GM12878 (cell line): ENCODE results near the gene OLFML3. TPM values are rescaled to one million over a fixed set of nuclear protein-coding genes. Genes with fewer than 3 reads are reported as not detected.

ENCODE experiments used
- ATAC-seq: fragments of 200-7000 bp; cut with Tn5 transposase; 3 replicates; pipeline ENCODE4 v1.9.1; 2020; ENCODE audit warnings: mild to moderate bottlenecking, moderate library complexity
- BruUV-seq: library from RNA; stranded (reverse); fragments of 400-500 nt; replicated peaks from 2 replicates; lab custom pipeline; 2021; lab: Mats Ljungman, UMichigan
- CTCF ChIA-PET: fragments of 300-600 bp; sonication (Branson Sonifier 250); formaldehyde crosslinking; extraction: SDS; loops from one replicate; lab custom pipeline; 2021; ENCODE audit warnings: inconsistent platforms; lab: Yijun Ruan, JAX
- POLR2A ChIA-PET: fragments of 350-600 bp; formaldehyde crosslinking; extraction: SDS; loops from one replicate; lab custom pipeline; 2021; ENCODE audit warnings: inconsistent platforms; lab: Charles Lee
- RAD21 ChIA-PET: fragments of 300-600 bp; sonication (Branson Sonifier 250); formaldehyde crosslinking; loops from one replicate; lab custom pipeline; 2023; ENCODE audit warnings: antibody characterized with exemption; ENCODE audit not compliant: unreplicated experiment; lab: Charles Lee
- SMC1A ChIA-PET: fragments of 300-600 bp; sonication (Branson Sonifier 250); formaldehyde crosslinking; loops from one replicate; lab custom pipeline; 2023; ENCODE audit not compliant: unreplicated experiment, uncharacterized antibody; lab: Charles Lee
- DNase-seq: peaks from one replicate; pipeline ENCODE4 v3.0.0-alpha.2; 2011; ENCODE audit warnings: low read depth, low spot score
- FAIRE-seq: peaks from 3 replicates; lab custom pipeline; 2011; peaks lifted over from hg19 to GRCh38; lab: Jason Lieb, UNC
- H2AFZ ChIP-seq: 2 replicates; pipeline ENCODE4 v1.6.0; 2011; ENCODE audit warnings: low read depth, low read length, control low read depth; ENCODE audit not compliant: control insufficient read depth
- H3K27ac ChIP-seq: 2 replicates; pipeline ENCODE4 v1.5.1; 2011; ENCODE audit warnings: control low read depth; ENCODE audit not compliant: control insufficient read depth, insufficient read depth
- H3K27me3 ChIP-seq, 2 experiments: replicated peaks in 1 of 2; 2 replicates each; pipeline versions ENCODE4 v1.6.0 to v1.6.1; 2011; ENCODE audit warnings: low read length in 1 of 2; ENCODE audit not compliant: control insufficient read depth in 2 of 2, insufficient read depth in 2 of 2
- H3K36me3 ChIP-seq, 2 experiments: 2 replicates each; pipeline ENCODE4 v1.5.1; 2011; ENCODE audit warnings: low read length in 1 of 2; ENCODE audit not compliant: control insufficient read depth in 2 of 2, insufficient read depth in 2 of 2
- H3K4me1 ChIP-seq: 2 replicates; pipeline ENCODE4 v1.6.1; 2011; ENCODE audit warnings: mild to moderate bottlenecking, low read length, moderate library complexity, mixed read lengths; ENCODE audit not compliant: control insufficient read depth, insufficient read depth
- H3K4me2 ChIP-seq: 2 replicates; pipeline ENCODE4 v1.6.0; 2011; ENCODE audit warnings: control low read depth; ENCODE audit not compliant: control insufficient read depth, insufficient read depth
- H3K4me3 ChIP-seq: fragments of 200-600 bp; sonication (generic); 2 replicates; pipeline ENCODE4 v1.5.1; 2016
- H3K79me2 ChIP-seq: 2 replicates; pipeline ENCODE4 v1.6.0; 2011; ENCODE audit warnings: low read length; ENCODE audit not compliant: control insufficient read depth, insufficient read depth
- H3K9ac ChIP-seq: 2 replicates; pipeline ENCODE4 v1.8.0; 2011; ENCODE audit warnings: low read length, control low read depth, mixed read lengths; ENCODE audit not compliant: control insufficient read depth, insufficient read depth
- H3K9me3 ChIP-seq: replicated peaks from 3 replicates; pipeline ENCODE4 v1.5.1; 2011; ENCODE audit warnings: mild to moderate bottlenecking, low read length; ENCODE audit not compliant: control insufficient read depth, insufficient read depth
- H4K20me1 ChIP-seq: 2 replicates; pipeline ENCODE4 v1.6.0; 2011; ENCODE audit not compliant: control insufficient read depth, insufficient read depth
- BACH1 ChIP-seq: fragments of 450-650 bp; IDR thresholded peaks from 2 replicates; pipeline ENCODE4 v1.6.1; 2017; ENCODE audit warnings: mild to moderate bottlenecking, borderline replicate concordance
- BCL11A ChIP-seq: IDR thresholded peaks from 2 replicates; pipeline ENCODE4 v1.6.1; 2011; ENCODE audit warnings: low read depth, low read length
- DPF2 ChIP-seq: fragments of 450-650 bp; IDR thresholded peaks from 2 replicates; pipeline ENCODE4 v1.6.1; 2017; ENCODE audit warnings: mild to moderate bottlenecking
- IKZF2 ChIP-seq, 2 experiments: fragments of 450-650 bp; IDR thresholded peaks; 2 replicates each; pipeline ENCODE4 v1.6.1; 2017; ENCODE audit warnings: mild to moderate bottlenecking in 2 of 2, moderate library complexity in 2 of 2
- NFXL1 ChIP-seq: fragments of 450-650 bp; IDR thresholded peaks from 2 replicates; pipeline ENCODE4 v1.6.1; 2017; ENCODE audit warnings: antibody characterized with exemption, mild to moderate bottlenecking, borderline replicate concordance
- NR2C2 ChIP-seq: IDR thresholded peaks from 2 replicates; pipeline ENCODE4 v1.6.1; 2011; ENCODE audit warnings: borderline replicate concordance, low read depth; ENCODE audit not compliant: control insufficient read depth, insufficient read length
- SMAD5 ChIP-seq: IDR thresholded peaks from 2 replicates; pipeline ENCODE4 v1.6.1; 2016; ENCODE audit warnings: antibody characterized with exemption, low read depth
- ZNF207 ChIP-seq: fragments of 450-650 bp; IDR thresholded peaks from 2 replicates; pipeline ENCODE4 v1.6.1; 2014; ENCODE audit warnings: antibody characterized with exemption, mild to moderate bottlenecking, borderline replicate concordance
- WGBS: methylation state at CpG from one replicate; pipeline ENCODE4 v1.1.6; 2016; ENCODE audit warnings: low lambda C conversion rate; ENCODE audit not compliant: insufficient replicate concordance, insufficient coverage; ENCODE audit errors: missing lambda C conversion rate; 5-methylcytosine and 5-hydroxymethylcytosine counted together
- in situ Hi-C: fragments of 300-500 bp; cut with MboI; formaldehyde crosslinking; loops from 9 replicates; pipeline ENCODE4 v1.14.3; 2018; ENCODE audit warnings: mixed read lengths
- intact Hi-C: fragments of 100-400 bp; cut with micrococcal nuclease; formaldehyde crosslinking; loops from one replicate; pipeline ENCODE4 v1.14.2; 2022; ENCODE audit not compliant: unreplicated experiment
- polyA plus RNA-seq, 11 experiments: library from polyadenylated mRNA; depleted of rRNA in 4 of 11; unstranded in 6 of 11; stranded (reverse) in 5 of 11; fragments of >200 nt; fragmentation: Nextera tagmentation in 4 of 11; fragmentation: Illumina TruSeq in 1 of 11; extraction: Ambion mirVana in 4 of 11; extraction: Trizol in 1 of 11; gene quantifications; 1 replicate in 1 of 11; 2 replicates in 10 of 11; pipeline versions ENCODE4 v1.2.1 to v1.2.3, GENCODE V29; 2011 to 2016; ENCODE audit warnings: inconsistent platforms in 2 of 11, missing spikeins in 2 of 11, low read depth in 1 of 11
- total RNA-seq, 4 experiments: library from RNA; depleted of rRNA in 3 of 4; stranded (reverse); fragments of >200 nt in 3 of 4; fragmentation: Illumina TruSeq in 1 of 4; extraction: Trizol in 1 of 4; gene quantifications; 2 replicates each; pipeline versions ENCODE4 v1.2.1 to v1.2.3, GENCODE V29; 2013 to 2021
- TF ChIP-seq, protein P1 (sequence below): fragments of 450-650 bp; formaldehyde crosslinking; IDR thresholded peaks from 2 replicates; pipeline ENCODE4 v1.4.0; 2022; ENCODE audit warnings: mild to moderate bottlenecking, moderate library complexity
- TF ChIP-seq, protein P2 (sequence below): IDR thresholded peaks from 2 replicates; pipeline ENCODE4 v1.6.1; 2012; ENCODE audit warnings: low read depth, low read length, improper control_type of control experiment
- TF ChIP-seq, protein P3 (sequence below): IDR thresholded peaks from 2 replicates; pipeline ENCODE4 v1.6.1; 2011; ENCODE audit warnings: low read depth, mild to moderate bottlenecking, low read length, moderate library complexity, borderline replicate concordance; ENCODE audit errors: extremely low read depth
- TF ChIP-seq, protein P4 (sequence below): fragments of 450-650 bp; IDR thresholded peaks from 2 replicates; pipeline ENCODE4 v1.6.1; 2017; ENCODE audit warnings: antibody characterized with exemption, mild to moderate bottlenecking, moderate library complexity
- TF ChIP-seq, protein P5 (sequence below): fragments of 450-650 bp; IDR thresholded peaks from 2 replicates; pipeline ENCODE4 v1.6.1; 2016; ENCODE audit warnings: mild to moderate bottlenecking

Gene OLFML3
- total and polyA plus RNA-seq, 10 of the 15 experiments (the other 5 are each of a cell fraction or from before 2014, with no cell fraction given) = 0.03 TPM; not detected in 9

DNA sequence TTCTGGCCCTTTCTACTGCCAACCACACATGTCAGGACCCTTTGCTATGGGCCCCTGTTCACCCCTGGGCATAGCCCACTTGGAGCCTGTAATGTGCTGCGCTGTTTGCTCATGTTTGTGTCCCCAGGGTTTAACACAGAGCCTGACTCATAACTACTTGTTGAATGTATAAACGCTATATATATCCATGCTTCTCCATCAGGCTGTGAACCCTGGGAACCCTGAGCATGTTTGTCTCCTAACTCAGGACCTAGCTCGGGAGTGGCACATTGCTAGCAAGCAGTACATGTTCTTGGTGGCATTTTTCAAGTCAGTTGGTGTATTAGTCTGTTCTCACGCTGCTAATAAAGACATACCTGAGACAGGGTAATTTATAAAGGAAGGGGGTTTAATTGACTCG, 8.0 kb downstream of the OLFML3 start:
- no peak for FAIRE-seq
- ATAC-seq = no peak
- no peak overlapping the region for H3K9ac ChIP-seq
- no peak overlapping the region for H3K27ac ChIP-seq
- H3K4me2 ChIP-seq = no peak overlapping the region
- POLR2A ChIA-PET = no interaction called here
- H3K36me3 ChIP-seq = no peaks in the 10 kb centered on the region
- 36% methylated on average over 5 of the region's 5 CpGs for WGBS
- H3K4me1 ChIP-seq = no peaks in the 10 kb centered on the region
- CTCF ChIA-PET = interaction anchor here (1.5 kb wide), 1 partner anchor 295 kb away, joined by 3 read pairs; no protein-coding TSS in a partner anchor
- no peak for DNase-seq
- no peak overlapping the region for H2AFZ ChIP-seq
- intact Hi-C loops = no loop called here
- RAD21 ChIA-PET = interaction anchor here (1.1 to 2.1 kb wide), 2 partner anchors 9 to 296 kb away, joined by 3 to 5 read pairs; no protein-coding TSS in a partner anchor
- in situ Hi-C loops = no loop called here
- H3K4me3 ChIP-seq = no peak overlapping the region
- H3K79me2 ChIP-seq = no peaks in the 10 kb centered on the region
- SMC1A ChIA-PET = interaction anchor here (1.0 to 1.2 kb wide), 2 partner anchors 11 to 295 kb away, joined by 3 to 5 read pairs; no protein-coding TSS in a partner anchor
- no TSS peak for BruUV-seq
- H4K20me1 ChIP-seq = no peaks in the 10 kb centered on the region
- H3K9me3 ChIP-seq = peaks cover 2% of the 10 kb centered on the region; the same call in 1 of the 3 replicates
- no peaks in the 10 kb centered on the region for H3K27me3 ChIP-seq
- TF ChIP-seq, protein P1, sequence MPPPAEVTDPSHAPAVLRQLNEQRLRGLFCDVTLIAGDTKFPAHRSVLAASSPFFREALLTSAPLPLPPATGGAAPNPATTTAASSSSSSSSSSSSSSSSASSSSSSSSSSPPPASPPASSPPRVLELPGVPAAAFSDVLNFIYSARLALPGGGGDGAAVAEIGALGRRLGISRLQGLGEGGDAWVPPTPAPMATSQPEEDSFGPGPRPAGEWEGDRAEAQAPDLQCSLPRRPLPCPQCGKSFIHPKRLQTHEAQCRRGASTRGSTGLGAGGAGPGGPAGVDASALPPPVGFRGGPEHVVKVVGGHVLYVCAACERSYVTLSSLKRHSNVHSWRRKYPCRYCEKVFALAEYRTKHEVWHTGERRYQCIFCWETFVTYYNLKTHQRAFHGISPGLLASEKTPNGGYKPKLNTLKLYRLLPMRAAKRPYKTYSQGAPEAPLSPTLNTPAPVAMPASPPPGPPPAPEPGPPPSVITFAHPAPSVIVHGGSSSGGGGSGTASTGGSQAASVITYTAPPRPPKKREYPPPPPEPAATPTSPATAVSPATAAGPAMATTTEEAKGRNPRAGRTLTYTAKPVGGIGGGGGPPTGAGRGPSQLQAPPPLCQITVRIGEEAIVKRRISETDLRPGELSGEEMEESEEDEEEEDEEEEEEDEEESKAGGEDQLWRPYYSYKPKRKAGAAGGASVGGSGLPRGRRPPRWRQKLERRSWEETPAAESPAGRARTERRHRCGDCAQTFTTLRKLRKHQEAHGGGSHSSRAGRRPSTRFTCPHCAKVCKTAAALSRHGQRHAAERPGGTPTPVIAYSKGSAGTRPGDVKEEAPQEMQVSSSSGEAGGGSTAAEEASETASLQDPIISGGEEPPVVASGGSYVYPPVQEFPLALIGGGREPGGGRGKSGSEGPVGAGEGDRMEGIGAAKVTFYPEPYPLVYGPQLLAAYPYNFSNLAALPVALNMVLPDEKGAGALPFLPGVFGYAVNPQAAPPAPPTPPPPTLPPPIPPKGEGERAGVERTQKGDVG (CRISPR knock-in tag) = no peak
- TF ChIP-seq, protein P2, sequence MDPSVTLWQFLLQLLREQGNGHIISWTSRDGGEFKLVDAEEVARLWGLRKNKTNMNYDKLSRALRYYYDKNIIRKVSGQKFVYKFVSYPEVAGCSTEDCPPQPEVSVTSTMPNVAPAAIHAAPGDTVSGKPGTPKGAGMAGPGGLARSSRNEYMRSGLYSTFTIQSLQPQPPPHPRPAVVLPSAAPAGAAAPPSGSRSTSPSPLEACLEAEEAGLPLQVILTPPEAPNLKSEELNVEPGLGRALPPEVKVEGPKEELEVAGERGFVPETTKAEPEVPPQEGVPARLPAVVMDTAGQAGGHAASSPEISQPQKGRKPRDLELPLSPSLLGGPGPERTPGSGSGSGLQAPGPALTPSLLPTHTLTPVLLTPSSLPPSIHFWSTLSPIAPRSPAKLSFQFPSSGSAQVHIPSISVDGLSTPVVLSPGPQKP = no peak
- TF ChIP-seq DPF2 = no peak
- TF ChIP-seq, protein P3, sequence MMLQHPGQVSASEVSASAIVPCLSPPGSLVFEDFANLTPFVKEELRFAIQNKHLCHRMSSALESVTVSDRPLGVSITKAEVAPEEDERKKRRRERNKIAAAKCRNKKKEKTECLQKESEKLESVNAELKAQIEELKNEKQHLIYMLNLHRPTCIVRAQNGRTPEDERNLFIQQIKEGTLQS = no peak
- no peak for TF ChIP-seq NR2C2
- TF ChIP-seq BCL11A = no peak
- TF ChIP-seq IKZF2 (IDR thresholded peaks at IDR 0.05) = no peak
- TF ChIP-seq, protein P4, sequence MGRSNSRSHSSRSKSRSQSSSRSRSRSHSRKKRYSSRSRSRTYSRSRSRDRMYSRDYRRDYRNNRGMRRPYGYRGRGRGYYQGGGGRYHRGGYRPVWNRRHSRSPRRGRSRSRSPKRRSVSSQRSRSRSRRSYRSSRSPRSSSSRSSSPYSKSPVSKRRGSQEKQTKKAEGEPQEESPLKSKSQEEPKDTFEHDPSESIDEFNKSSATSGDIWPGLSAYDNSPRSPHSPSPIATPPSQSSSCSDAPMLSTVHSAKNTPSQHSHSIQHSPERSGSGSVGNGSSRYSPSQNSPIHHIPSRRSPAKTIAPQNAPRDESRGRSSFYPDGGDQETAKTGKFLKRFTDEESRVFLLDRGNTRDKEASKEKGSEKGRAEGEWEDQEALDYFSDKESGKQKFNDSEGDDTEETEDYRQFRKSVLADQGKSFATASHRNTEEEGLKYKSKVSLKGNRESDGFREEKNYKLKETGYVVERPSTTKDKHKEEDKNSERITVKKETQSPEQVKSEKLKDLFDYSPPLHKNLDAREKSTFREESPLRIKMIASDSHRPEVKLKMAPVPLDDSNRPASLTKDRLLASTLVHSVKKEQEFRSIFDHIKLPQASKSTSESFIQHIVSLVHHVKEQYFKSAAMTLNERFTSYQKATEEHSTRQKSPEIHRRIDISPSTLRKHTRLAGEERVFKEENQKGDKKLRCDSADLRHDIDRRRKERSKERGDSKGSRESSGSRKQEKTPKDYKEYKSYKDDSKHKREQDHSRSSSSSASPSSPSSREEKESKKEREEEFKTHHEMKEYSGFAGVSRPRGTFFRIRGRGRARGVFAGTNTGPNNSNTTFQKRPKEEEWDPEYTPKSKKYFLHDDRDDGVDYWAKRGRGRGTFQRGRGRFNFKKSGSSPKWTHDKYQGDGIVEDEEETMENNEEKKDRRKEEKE = no peak
- TF ChIP-seq ZNF207 = no peak
- no peak for TF ChIP-seq BACH1
- TF ChIP-seq, protein P5, sequence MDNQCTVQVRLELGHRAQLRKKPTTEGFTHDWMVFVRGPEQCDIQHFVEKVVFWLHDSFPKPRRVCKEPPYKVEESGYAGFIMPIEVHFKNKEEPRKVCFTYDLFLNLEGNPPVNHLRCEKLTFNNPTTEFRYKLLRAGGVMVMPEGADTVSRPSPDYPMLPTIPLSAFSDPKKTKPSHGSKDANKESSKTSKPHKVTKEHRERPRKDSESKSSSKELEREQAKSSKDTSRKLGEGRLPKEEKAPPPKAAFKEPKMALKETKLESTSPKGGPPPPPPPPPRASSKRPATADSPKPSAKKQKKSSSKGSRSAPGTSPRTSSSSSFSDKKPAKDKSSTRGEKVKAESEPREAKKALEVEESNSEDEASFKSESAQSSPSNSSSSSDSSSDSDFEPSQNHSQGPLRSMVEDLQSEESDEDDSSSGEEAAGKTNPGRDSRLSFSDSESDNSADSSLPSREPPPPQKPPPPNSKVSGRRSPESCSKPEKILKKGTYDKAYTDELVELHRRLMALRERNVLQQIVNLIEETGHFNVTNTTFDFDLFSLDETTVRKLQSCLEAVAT = no peak
- no peak for TF ChIP-seq SMAD5
- TF ChIP-seq NFXL1 = no peak
